HUDEP-2 (cell line): Measurements from ENCODE around the gene AGPAT1.
A peak's percentile ranks its signal among the peaks of the same experiment; 100 is the strongest.
"Not testable (repeated sequence)": the region's sequence is repeated elsewhere in the genome, so short reads cannot be mapped to it uniquely, and the experiment has no call there.

ENCODE experiments used
- DNase-seq, 76 experiments: peaks; one replicate each; lab custom pipeline; 2025; ENCODE audit not compliant: unreplicated experiment in 76 of 76; lab: John Stamatoyannopoulos, UW

The AGPAT1 gene, protein sequence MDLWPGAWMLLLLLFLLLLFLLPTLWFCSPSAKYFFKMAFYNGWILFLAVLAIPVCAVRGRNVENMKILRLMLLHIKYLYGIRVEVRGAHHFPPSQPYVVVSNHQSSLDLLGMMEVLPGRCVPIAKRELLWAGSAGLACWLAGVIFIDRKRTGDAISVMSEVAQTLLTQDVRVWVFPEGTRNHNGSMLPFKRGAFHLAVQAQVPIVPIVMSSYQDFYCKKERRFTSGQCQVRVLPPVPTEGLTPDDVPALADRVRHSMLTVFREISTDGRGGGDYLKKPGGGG

DNA sequence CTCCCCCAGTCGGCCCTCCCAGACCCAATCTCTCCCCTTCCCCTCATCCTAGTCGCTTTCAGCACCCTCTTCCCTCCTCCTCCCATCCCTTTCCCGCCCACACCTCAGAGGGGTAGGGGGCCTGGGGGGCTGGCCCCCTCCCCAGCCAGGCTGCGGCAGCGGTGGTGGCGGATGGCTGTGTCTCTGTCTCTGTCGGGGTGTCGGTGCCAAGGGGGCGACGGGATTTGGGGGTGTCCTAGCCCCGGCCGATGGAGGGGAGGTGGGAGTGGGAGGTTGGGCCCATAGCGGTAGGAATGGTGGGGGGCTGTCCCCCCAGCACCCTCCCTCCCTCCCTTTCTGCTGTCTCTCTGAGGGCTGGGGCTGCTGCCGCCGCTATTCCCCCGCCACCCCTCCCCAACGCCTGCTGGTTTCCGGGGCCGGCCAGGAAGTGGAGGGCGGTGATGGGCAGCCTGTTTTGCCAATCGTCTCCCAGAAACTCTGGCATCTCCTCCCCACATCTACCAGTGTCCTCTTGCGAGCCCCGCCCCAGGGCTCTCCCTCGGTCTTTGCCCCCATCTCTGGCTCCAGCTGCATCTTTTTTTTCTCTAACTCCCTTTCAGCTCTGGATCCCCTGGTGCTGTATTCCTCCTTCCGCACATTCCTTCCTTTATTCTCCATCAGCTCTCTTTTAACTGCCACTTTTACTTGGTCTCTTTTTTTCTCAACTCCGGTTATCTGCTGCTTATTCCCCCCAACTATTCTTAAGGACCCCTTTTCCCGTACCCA is at the start of gene AGPAT1:
TSS of gene AGPAT1 (minus strand) at position 374 of the 765 bp plus-strand sequence. CDS start 4,588 bp downstream, outside the sequence.
- peak in 74 of 76 experiments; percentile 61 to 99 (median 97) for DNase-seq

DNA sequence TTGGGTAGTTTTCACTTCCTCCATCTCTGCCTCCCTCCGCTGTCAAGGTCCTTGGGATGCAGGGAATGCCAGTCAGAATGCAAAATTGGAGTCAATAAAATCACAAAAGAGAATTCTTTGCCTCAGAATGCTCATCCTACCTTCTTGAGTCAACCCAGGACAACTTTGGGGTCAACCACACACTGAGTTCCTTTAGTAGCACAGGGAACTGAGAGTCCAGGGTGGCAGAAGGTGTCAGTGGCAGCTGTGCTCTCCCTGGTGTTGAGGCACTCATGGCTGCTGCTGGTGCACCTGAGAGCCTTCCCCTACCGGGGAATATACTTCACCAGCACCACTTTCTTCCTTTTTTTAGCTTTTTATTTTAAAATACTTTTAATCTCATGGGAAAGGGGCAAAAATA is 48.8 kb upstream of the AGPAT1 start:
- DNase-seq, result no peak

DNA sequence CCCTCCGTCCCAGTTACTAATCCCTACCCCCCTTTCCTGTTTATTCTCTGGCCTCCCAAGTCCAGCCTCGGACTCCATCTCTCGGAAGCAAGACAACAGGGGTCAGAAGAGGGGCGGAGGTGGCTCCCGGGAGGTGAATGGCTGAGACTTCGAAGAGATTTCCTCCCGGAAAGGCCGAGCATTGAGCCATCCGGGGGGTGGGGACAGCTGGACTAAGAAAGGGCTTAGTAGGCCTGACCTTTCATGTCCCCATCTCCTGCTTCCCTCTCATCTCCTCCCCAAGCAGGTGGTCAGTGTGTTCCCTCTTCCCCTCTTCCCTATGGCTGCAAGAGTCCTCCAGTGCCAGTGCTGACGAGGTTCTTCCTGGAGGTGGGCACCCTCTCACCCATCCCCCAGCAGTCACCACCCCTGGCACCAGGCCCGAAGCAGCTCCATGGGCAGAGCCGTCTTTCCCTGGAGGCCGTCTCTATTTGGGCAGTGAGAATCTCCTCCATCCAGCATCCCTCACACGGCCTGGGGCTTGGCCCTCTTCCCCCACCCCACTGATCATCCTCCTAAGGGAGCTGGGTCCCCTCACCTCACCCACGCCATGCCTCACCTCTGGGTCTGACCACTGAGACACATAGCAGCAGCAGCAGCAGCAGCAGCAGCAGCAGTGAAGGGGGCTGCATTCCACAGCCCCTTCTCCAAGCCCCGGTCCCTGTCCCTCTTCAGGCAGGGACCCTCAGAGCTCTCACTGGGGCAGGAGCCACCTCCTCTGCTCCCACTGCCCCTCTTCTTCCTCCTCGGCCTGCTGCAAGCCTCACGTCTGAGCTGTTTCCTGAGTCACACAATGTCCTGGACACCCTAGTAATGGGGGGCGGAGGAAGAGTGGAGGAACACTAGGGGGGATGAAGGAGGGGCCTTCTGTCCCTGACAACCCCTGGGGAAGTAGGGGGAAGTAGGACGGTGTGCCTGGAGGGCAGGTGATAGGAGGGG is 47.7 kb upstream of the AGPAT1 start, which contains the start of gene NOTCH4:
TSS of gene NOTCH4 (minus strand) at position 810 of the 978 bp plus-strand sequence. CDS start at position 671, 139 bp downstream.
- no peak for DNase-seq

DNA sequence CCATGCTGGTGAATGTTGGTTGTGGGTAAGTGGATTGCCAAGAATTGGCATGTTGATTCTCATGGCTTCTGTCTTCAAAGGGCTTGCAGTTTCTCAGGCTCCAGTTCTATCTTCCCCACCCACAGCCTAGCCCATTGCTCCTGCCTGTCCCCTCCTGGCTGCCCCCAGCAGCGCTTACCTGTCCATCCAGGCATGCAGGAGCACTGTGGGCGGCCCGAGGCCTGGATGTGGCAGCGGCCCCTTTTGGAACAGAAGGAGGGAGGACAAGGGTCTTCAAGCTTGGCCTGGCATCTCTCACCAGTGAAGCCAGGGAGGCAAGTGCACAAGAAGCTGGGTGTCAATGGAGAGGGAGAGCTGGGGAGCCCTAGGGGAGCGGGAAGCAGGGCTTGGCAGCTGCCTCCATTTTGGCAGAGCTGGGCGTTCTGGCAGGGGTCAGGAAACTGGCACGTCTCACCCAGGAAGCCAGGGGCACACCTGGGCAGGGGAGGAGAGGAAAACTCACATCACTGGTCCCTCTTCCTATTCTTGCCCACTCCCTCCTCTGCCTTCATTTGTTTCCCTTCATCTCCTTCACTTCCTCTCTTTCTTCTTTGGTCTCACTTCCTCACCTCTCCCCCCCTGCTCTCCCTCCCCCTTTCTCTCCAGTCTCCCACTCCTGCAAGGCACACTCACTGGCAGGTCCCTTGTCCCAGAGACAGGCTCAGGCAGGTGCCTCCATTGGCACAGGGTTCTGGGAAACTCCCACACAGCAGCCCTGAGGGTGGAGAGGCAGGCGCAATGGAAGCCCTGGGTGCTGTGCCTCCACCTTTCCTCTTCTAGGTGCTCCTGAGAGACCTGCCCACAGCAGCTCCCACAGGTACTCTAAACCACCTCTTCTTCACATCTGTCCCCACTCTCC is 46.7 kb upstream of the AGPAT1 start:
- no peak for DNase-seq

DNA sequence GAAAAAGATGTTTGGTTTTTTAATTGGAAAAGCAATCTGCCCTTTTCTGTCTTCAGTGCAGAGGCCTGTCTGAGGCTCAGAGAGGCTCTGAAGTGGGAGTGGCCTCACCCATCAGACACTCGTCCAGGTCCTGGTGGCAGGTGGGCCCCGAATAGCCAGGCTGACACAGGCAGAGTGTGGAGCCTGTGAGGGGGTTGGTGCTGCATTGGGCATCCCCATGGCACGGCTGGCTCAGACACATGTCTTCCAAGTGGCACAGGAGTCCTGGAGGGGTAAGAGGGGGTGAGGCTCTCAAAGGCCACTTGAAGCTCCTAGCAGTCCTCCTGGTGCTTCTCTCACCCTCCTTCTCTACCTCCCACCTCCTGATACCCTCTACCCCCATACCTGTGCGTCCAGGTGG is 44.1 kb upstream of the AGPAT1 start:
- DNase-seq, result no peak

DNA sequence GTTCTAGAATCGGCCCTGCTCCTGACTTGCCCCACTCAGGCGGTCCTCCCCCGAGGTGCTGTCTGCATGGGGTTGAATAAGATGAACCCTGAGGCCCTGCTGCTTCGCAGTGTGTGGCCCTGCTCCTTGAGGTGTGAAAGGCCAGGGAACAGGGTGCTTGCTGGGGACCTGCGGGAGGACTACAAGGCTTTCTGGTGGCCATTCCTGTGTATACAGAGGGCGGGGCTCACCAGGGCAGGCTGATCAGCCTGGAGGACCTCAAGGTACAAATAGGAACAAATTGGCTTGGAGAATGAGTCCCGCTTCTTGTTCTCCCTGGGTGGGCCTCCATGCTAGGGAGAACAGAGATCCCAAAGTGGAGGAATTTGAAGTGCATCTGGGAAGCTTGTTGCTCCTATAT is 42.3 kb upstream of the AGPAT1 start:
- peak in 1 of 76 experiments; percentile 5 for DNase-seq

DNA sequence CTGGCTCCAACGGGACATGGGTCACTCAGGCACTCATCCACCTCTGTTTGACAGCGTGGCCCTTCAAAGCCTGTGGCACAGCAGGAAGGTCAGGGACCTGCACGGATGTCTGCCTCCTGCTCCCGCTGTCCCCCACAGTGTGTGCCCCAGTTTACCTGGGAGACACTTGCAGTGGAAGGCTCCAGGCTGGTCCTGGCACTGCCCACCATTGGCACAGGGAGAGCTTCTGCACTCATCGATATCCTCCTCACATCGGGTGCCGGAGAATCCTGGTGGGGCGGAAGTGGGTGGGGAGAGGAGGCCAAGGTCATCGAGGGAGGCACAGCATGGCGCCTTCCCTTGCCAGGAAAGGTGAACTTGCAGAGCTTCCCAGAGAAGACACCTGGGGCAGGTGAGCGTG is 41.1 kb upstream of the AGPAT1 start:
- DNase-seq, result no peak

DNA sequence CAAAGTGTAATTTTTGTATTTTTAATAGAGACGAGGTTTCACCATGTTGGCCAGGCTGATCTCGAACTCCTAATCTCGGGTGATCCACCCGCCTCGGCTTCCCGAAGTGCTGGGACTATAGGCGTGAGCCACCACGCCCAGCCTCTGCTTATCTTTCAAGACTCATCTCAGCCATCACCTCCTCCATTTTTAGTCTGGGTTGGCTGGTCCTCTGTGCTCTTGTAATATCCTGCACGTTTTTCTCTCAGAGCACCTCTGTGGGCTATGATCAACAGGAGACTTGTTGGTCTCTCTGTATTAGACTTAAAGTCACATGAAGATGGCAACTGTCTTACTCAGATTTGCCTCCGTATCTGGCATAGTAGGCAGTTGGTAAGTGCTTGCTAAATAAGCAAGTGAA is 40.4 kb upstream of the AGPAT1 start:
- peak in 33 of 76 experiments; percentile 8 to 66 (median 25) for DNase-seq

DNA sequence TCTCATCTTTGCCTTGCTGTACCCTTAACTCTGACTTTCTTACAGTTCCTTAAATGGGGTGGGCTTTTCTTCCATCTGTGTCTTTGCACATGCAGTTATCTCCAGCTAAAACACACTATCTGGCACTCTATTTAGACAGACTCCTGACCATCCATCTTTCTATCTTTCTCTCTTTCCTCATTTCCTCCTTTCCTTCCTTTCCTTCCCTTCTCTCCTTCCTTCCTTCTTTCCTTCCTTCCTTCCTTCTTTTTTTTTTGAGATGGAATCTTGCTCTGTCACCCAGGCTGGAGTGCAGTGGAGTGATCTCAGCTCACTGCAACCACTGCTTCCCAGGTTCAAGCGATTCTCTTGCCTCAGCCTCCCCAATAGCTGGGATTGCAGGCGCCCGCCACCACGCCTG is 39.7 kb upstream of the AGPAT1 start:
- no peak for DNase-seq

DNA sequence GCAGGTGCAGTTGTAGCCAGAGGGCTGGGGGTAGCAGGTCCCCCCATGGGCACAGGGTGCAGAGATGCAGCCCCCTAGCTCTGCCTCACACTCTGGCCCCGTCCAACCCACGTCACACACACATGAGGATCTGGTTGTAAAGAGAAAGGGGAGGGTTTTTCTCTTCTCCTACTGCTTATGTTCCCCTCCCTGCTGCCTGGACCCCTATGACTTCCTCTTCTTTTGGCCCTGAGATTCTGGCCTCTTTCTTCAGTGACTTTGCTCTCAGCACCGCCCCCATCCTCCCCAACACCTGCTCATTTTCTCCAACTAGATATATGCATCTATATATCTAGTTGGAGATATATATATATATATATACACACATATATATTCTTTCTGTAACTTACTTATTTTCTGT is 38.2 kb upstream of the AGPAT1 start:
- no peak for DNase-seq

DNA sequence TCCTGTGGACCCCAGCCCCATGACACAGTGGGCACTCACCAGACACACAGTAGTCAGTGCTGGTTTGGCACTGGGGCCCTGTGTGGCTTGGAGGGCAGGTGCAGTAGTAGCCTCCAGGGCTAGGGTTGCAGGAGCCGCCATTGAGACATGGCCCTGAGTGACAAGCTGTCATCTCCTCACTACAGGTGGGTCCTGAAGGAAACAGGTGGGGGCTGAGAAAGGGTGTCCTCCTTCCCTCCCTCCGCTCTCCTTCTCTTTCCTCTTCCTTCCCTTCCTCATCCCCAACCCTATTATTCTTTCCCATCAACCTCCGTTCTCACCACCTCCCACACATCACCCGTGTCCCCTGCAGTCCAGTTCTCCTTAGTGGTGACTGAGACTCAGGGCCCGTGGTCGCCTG is 37.8 kb upstream of the AGPAT1 start:
- DNase-seq, result no peak

DNA sequence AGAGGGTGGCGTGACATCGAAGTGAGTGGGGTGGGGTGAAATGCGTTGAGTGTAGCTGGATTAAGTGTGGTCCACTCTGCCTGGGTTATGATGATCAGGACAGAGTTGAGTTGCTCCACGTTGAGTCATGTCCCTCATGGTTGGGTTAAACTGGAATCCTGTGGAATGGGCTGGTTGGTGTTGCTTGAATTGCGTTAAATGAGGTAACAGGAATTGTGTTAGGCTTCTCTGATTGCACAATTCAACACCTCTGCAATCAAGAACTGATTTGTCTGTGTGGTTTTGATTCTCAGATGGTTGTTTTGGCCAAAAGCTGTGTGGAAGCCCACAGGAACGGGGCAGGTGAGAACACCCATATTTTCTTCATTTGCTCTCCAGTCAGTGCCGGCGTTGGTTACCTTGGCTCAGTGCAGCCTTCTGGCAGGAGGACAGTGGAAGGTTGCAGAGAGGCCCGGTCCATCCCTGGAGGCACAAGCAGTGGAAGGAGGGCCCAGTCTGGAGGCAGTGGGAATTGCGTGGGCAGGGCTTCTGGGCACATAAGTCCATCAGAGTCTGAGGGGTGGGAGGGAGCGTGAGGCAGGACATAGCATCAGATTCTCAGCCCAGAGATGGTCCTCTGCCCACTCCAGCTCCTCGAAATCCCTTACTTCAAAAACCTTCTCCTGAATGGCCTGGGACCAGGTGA is 36.3 kb upstream of the AGPAT1 start:
- no peak for DNase-seq

DNA sequence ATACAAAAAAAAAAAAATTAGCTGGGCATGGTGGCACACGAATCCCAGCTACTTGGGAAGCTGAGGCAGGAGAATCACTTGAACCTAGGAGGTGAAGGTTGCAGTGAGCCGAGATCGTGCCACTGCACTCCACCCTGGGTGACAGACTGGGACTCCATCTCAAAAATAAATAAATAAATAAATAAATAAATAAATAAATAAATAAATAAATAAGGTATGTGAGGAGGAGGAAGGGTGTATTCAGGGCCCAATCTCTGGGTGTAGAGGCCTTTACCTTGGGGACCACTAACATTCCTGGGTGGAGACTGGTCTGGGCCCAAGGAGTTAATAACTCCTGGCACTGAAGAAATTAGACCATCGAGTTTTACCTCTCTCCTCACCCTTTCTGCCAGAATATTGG is 35.5 kb upstream of the AGPAT1 start:
- not testable (repeated sequence) for DNase-seq

DNA sequence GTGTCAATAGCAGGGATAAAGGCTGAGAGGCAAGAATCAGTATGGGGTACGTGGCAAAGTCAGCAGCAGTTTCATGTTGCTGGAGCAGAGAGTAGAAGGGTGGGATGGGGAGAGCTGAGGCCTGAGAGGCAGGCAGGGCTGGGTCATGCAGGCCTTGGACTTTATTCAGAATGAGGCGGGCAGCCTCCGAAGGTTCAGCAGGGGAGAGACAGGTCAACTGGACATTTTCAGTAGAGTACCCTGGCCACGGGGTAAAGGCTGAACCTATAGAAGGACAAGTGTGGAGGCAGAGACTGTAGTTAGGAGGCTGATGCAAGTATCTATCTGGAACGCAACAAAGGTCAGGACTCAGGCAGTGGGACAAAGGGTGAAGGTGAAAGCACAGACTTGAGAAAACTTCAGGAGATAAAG is 34.3 kb upstream of the AGPAT1 start:
- no peak for DNase-seq

DNA sequence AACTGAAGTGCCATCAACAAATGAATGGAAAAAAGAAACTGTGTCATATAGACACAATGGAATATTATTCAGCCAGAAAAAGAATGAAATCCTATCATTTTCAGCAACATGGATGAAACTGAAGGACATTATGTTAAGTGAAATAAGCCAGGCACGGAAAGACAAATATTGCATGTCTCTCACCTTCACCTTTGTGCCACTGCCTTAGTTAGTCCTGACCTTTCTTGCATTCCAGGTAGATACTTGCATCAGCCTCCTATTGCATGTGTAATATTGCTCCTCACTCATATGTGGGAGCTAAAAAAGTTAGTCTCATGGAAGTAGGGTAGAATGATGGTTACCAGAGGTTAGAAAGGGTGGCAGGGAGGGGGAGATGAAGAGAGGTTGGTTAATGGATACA is 33.1 kb upstream of the AGPAT1 start:
- no peak for DNase-seq

DNA sequence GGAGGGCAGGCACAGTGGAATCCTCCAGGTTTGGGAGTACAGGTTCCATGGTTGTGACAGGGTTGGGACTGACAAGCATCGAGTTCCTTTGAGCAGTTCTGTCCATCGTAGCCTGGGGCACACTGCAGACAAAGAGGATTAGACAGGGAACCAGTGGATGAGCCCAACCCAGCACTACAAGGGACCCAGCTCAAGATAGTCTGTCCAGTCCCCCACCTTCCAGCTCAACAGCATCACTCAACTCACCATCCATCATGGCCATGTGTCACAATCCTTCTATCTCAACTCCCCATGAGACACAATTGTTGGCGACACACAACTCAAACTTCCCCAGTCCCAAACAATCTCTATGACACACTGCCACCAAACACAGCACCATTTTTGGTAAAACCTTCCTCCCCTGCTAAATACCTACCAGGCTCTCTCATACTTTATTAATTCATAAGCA is 28.4 kb upstream of the AGPAT1 start:
- no peak for DNase-seq

DNA sequence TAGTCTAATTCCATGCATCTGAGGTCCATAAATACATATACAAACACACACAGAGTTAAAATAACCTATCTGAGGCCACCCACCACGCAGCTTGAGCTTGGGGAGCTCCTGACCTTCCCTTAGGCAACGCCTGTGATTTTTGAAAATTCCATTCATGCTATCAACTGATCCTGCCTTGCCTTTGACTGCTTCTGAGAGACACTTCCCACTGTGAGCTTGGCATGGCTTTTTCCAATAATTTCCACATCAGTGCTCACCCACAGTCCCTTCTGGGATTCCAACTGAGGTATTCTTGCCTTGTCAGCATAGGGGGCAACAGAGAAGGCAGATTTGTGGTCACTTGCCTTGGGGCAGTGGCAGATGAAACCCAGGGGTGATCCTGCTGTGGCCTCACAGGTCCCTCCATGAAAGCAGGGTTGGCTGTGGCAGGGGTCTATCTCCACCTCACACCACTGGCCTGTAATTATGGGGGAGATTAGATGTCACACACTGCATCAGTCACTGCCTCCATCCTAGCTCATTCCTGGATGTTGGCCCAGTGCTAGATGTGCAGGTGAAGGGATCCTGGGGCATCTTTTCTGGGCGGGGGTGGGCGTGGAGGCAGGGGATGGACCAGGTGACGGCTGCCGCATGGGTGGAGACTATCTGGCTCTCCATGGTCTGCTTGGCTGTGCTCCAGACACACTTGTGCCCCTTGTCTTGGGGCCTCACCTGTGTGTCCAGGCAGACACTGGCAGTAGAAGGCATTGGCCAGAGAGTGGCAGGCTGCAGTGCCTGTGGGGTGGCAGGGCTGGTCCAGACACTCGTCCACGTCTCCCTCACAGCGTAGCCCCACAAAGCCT is 27.8 kb upstream of the AGPAT1 start:
- DNase-seq, result no peak

DNA sequence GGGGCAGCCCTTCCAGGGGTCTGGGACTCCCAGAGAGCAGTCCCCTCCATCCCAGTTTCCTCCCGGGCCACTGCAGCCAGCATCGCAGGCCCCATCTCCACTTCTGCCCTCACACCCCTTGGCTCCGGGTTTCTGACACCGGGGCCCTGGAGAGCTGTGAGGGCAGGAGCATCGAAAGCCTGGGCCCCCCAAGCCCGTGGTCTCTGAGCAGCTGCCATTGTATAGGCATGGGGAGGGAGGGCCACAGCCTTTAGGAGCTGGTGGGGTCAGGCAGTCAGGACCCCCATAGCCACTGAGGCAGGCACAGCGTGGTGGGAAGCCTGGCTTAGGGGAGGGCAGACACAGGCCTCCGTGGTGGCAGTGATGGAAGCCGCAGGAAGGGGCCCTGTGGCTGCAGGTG is 26.3 kb upstream of the AGPAT1 start:
- DNase-seq, result no peak
